Smooth muscle cell (in vitro differentiated cells): ENCODE data around the gene CDK2AP2. TPM values are rescaled to one million over a fixed set of nuclear protein-coding genes. Genes with fewer than 3 reads are reported as not detected.
A peak's percentile ranks its signal among the peaks of the same experiment; 100 is the strongest.
"Not testable (repeated sequence)": the region's sequence is repeated elsewhere in the genome, so short reads cannot be mapped to it uniquely, and the experiment has no call there.

Experiments
- DNase-seq: peaks from one replicate; lab custom pipeline; 2025; ENCODE audit not compliant: unreplicated experiment; lab: John Stamatoyannopoulos, UW
- H2AFZ ChIP-seq: fragments of 200-600 bp; sonication (generic); 2 replicates; pipeline ENCODE4 v1.6.0; 2016; ENCODE audit warnings: antibody characterized with exemption, low read depth, mild to moderate bottlenecking
- H3F3A ChIP-seq: fragments of 200-600 bp; sonication (generic); 2 replicates; pipeline ENCODE4 v1.6.0; 2017; ENCODE audit warnings: antibody characterized with exemption, low read depth
- H3K27ac ChIP-seq: fragments of 200-600 bp; sonication (generic); 2 replicates; pipeline ENCODE4 v1.5.1; 2016; ENCODE audit warnings: low read depth, mild to moderate bottlenecking
- H3K27me3 ChIP-seq: fragments of 200-600 bp; sonication (generic); 2 replicates; pipeline ENCODE4 v1.6.1; 2016; ENCODE audit warnings: low read depth, mild to moderate bottlenecking
- H3K36me3 ChIP-seq: fragments of 200-600 bp; sonication (generic); 2 replicates; pipeline ENCODE4 v1.5.1; 2016; ENCODE audit warnings: low read depth
- H3K4me1 ChIP-seq: fragments of 200-600 bp; sonication (generic); 2 replicates; pipeline ENCODE4 v1.5.1; 2016; ENCODE audit warnings: low read depth
- H3K4me2 ChIP-seq: fragments of 200-600 bp; sonication (generic); 2 replicates; pipeline ENCODE4 v1.6.0; 2016; ENCODE audit warnings: mild to moderate bottlenecking
- H3K4me3 ChIP-seq: fragments of 200-600 bp; sonication (generic); 2 replicates; pipeline ENCODE4 v1.5.1; 2016; ENCODE audit warnings: mild to moderate bottlenecking
- H3K79me2 ChIP-seq: fragments of 200-600 bp; sonication (generic); 2 replicates; pipeline ENCODE4 v1.6.0; 2016; ENCODE audit warnings: low read depth, mild to moderate bottlenecking
- H3K9ac ChIP-seq: fragments of 200-600 bp; sonication (generic); 2 replicates; pipeline ENCODE4 v1.6.0; 2016; ENCODE audit warnings: low read depth
- H3K9me3 ChIP-seq: fragments of 200-600 bp; sonication (generic); replicated peaks from 2 replicates; pipeline ENCODE4 v1.5.1; 2016; ENCODE audit warnings: low read depth
- H4K20me1 ChIP-seq: fragments of 200-600 bp; sonication (generic); 2 replicates; pipeline ENCODE4 v1.6.0; 2016; ENCODE audit warnings: low read depth
- WGBS: methylation state at CpG from one replicate; pipeline ENCODE4 v1.1.7; 2016; ENCODE audit warnings: low lambda C conversion rate; 5-methylcytosine and 5-hydroxymethylcytosine counted together
- polyA plus RNA-seq: library from polyadenylated mRNA; unstranded; fragments of >200 nt; fragmentation: Nextera tagmentation; extraction: Ambion mirVana; gene quantifications from 2 replicates; pipeline ENCODE4 v1.2.1, GENCODE V29; 2016
- total RNA-seq: library from RNA; depleted of rRNA; stranded (reverse); fragments of >200 nt; gene quantifications from 2 replicates; pipeline ENCODE4 v1.2.3, GENCODE V29; 2014
- TF ChIP-seq, protein P1 (sequence below): fragments of 200-600 bp; sonication (generic); IDR thresholded peaks from 2 replicates; pipeline ENCODE4 v1.5.1; 2017; ENCODE audit warnings: borderline replicate concordance, mild to moderate bottlenecking, antibody characterized with exemption; ENCODE audit not compliant: insufficient read depth, poor library complexity, severe bottlenecking

The CDK2AP2 gene
- total and polyA plus RNA-seq, 2 experiments from 2014 or later, result 34.0 to 101 TPM

GRCh38 chr11:67486481-67487195 lies 21.3 kb downstream of the CDK2AP2 start:
- Histone ChIP-seq H3K79me2 (peaks cover 5% of the 10 kb centered on the region), H3F3A (no peaks in the 10 kb centered on the region), H2AFZ (no peak overlapping the region), H3K4me1 (peaks cover 8% of the 10 kb centered on the region), H3K36me3 (no peaks in the 10 kb centered on the region), H3K9me3 (no peaks in the 10 kb centered on the region), H3K27me3 (no peaks in the 10 kb centered on the region), H3K4me3 (no peak overlapping the region), H3K4me2 (no peak overlapping the region), H4K20me1 (no peaks in the 10 kb centered on the region), H3K27ac (no peak overlapping the region), H3K9ac (no peak overlapping the region)
- no peak for DNase-seq
- WGBS, result 97% methylated on average over 20 of the region's 20 CpGs
- TF ChIP-seq, protein P1, sequence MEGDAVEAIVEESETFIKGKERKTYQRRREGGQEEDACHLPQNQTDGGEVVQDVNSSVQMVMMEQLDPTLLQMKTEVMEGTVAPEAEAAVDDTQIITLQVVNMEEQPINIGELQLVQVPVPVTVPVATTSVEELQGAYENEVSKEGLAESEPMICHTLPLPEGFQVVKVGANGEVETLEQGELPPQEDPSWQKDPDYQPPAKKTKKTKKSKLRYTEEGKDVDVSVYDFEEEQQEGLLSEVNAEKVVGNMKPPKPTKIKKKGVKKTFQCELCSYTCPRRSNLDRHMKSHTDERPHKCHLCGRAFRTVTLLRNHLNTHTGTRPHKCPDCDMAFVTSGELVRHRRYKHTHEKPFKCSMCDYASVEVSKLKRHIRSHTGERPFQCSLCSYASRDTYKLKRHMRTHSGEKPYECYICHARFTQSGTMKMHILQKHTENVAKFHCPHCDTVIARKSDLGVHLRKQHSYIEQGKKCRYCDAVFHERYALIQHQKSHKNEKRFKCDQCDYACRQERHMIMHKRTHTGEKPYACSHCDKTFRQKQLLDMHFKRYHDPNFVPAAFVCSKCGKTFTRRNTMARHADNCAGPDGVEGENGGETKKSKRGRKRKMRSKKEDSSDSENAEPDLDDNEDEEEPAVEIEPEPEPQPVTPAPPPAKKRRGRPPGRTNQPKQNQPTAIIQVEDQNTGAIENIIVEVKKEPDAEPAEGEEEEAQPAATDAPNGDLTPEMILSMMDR, result no peak

GRCh38 chr11:67485873-67486361 lies 22.0 kb downstream of the CDK2AP2 start:
- not testable (repeated sequence) for H4K20me1 ChIP-seq
- WGBS, result 92% methylated on average over 7 of the region's 7 CpGs

GRCh38 chr11:67484847-67485311 lies 23.1 kb downstream of the CDK2AP2 start:
- TF ChIP-seq, protein P1, result no peak

More at GRCh38 chr11:67485873-67486361, 22.0 kb downstream of the CDK2AP2 start:
- H3K9ac ChIP-seq, H3K27me3 ChIP-seq, H3K36me3 ChIP-seq, H2AFZ ChIP-seq, H3K4me3 ChIP-seq, H3F3A ChIP-seq, H3K27ac ChIP-seq, DNase-seq, H3K9me3 ChIP-seq, H3K79me2 ChIP-seq, H3K4me1 ChIP-seq, H3K4me2 ChIP-seq: not testable (repeated sequence)

GRCh38 chr11:67483831-67484665 lies 23.9 kb downstream of the CDK2AP2 start:
- Histone ChIP-seq H3K27me3 (no peaks in the 10 kb centered on the region), H3K27ac (no peak overlapping the region), H3K79me2 (peaks cover 5% of the 10 kb centered on the region), H3K4me3 (peak overlapping the region; percentile 56), H2AFZ (no peak overlapping the region), H3K4me1 (peaks cover 8% of the 10 kb centered on the region), H3K9ac (no peak overlapping the region), H4K20me1 (no peaks in the 10 kb centered on the region), H3K9me3 (no peaks in the 10 kb centered on the region), H3K4me2 (peak overlapping the region; percentile 83), H3K36me3 (no peaks in the 10 kb centered on the region), H3F3A (no peaks in the 10 kb centered on the region)
- TF ChIP-seq, protein P1, result no peak
- WGBS, result 91% methylated on average over 16 of the region's 16 CpGs
- no peak for DNase-seq

More at GRCh38 chr11:67484847-67485311, 23.1 kb downstream of the CDK2AP2 start:
- Histone ChIP-seq H3K4me2 (no peak overlapping the region), H3K79me2 (peaks cover 5% of the 10 kb centered on the region), H3K27me3 (no peaks in the 10 kb centered on the region), H3K36me3 (no peaks in the 10 kb centered on the region), H2AFZ (no peak overlapping the region), H3F3A (no peaks in the 10 kb centered on the region), H3K4me1 (peaks cover 8% of the 10 kb centered on the region), H3K9ac (no peak overlapping the region), H3K4me3 (no peak overlapping the region), H3K27ac (no peak overlapping the region), H3K9me3 (no peaks in the 10 kb centered on the region), H4K20me1 (no peaks in the 10 kb centered on the region)
- 88% methylated on average over 11 of the region's 11 CpGs for WGBS
- no peak for DNase-seq
